Measurements from ENCODE around the gene TBC1D10A. TPM values are rescaled to one million over a fixed set of nuclear protein-coding genes. Genes with fewer than 3 reads are reported as not detected.
"Not testable (repeated sequence)": the region's sequence is repeated elsewhere in the genome, so short reads cannot be mapped to it uniquely, and the experiment has no call there.

The TBC1D10A gene
- total RNA-seq, 1 donor from 2014 or later = 6.9 TPM

DNA sequence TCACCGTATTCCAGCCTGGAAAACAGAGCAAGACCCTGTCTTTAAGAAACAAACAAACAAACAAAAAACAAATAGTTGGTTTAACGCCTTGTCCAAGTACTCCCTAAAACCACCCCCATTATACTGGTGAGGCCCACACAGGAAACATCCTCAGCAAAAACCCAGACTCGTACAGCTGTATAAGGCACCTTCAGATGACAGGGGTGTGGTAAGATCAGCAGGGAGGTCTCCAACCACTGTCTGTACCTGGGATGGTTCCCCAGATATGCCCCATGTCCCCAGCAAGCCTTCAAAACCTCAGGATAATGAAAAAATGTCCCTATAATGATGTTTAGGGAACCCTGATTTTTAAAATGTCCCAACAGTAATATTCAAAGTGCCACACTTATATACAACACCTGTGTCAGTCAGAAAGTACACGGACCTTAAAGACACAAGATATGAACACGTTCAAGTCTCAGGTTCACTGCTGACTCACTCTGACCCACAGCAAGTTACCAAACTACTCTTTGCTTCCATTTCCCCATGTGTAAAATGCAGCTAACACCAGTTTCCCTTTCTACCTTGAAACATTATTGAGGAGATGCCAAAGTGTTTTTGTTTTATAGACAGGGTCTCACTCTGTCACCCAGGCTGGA lies 20.6 kb upstream of the TBC1D10A start:
- DNase-seq (ENCODE audit: low read depth, low spot score) = no peak

DNA sequence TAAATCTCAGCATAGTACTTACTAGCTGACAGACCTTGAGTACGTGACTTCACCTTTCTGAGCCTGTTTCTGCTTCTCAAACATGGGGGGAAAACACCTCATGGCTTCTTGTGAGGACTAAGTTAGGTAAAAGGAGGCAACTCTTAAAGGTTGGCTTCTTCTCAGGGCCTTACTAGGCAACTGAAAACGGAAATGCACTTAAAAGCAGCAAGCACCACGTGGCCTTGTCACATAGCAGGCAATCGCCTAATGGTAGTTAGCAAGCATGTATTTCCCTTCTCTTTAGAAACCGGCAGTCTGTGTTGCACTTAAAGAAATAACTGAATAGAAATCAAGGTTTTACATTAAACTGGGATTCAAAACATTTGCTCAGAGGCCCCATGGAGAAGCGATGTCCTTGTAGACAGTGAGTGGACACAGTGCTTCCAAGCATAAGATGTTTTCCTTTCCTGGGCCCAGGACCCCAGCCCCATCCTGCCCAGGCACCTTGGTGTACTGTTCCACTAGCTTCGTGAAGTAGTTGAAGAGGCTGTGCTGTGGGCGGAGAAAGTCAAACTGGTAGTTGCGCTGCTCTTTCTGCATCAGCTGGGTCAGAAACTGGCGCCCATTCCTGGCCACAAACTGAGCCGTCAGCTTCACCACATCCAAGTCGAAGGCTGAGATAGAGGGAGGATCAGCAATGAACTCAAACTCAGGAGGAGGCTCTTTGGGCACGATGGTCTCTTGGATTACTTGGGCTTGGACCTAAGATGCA lies 17.9 kb upstream of the TBC1D10A start:
- no peak for DNase-seq (ENCODE audit: low read depth, low spot score)

DNA sequence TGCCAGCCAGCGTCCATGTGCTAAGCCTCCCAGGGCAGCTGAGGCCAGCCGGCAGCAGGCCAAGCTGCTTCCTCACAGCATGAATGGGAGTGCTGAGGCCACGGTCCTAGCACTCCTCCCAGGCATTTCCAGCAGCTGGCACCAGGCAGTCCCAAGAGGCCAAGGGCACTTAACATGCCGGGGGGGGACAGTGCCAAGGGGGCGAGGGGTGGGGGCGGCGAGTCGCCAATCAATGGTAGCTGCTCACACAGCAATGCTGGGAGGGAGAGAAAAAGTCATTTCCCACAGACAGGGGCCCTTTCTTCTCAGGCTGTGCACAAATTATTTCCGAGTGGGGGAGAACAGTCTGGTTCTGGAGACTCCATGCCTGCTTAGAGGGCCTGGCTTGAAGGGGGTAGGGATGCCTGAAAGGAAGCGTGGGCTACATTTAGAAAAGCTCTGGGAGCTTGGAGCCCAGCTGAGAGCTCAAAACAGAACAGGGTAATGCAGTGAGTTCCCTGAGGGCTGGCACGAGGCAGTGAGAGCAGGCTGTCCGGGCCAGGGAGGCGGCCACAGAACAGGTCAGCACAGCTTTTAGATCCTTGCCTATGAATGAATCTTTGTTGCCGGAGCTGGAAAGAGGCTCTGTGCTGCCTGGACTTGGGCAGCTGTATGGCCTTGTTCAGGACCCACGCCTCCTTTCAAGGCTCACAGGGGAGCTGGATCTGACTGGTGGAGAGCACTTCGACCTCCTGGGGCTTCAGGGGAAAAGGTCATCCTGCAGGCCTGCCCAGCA lies 14.4 kb upstream of the TBC1D10A start:
- DNase-seq (ENCODE audit: low read depth, low spot score) = no peak

DNA sequence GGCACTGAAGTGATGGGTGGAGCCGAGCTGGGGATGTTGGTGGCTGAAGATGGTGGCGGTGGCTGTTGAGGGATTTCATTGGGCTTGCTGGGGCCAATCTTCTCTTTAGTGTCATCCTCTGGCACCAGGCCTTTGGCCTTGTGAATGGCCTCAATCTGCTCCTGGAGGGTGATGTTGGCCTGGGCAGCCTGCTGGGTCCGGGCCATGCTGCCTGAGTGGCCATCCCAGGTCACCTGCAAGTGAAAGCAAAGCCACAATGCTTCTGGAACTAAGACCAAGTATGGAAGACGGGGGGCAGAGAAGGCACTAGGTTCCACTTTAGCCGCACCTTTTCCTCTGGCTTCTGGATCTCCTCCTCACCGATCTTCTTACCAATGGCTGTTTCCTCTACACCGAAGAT lies 12.1 kb upstream of the TBC1D10A start:
- no peak for DNase-seq (ENCODE audit: low read depth, low spot score)

DNA sequence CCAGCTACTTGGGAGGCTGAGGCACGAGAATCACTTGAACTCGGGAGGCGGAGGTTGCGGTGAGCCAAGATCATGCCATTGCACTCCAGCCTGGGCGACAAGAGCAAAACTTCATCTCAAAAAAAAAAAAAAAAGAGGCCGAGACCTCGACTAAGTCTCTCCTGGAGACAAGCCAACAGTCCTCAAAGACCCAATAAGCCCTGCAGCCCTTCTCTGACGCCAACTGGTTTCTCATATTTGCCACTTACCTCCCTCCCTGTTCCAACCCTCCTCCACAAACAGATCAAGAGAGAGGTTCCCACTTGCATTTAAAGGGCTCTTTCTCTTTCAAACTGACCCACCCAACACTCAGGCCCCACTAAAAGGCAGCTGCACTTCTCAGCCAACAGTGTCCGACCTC lies 11.6 kb upstream of the TBC1D10A start:
- DNase-seq (ENCODE audit: low read depth, low spot score) = not testable (repeated sequence)

DNA sequence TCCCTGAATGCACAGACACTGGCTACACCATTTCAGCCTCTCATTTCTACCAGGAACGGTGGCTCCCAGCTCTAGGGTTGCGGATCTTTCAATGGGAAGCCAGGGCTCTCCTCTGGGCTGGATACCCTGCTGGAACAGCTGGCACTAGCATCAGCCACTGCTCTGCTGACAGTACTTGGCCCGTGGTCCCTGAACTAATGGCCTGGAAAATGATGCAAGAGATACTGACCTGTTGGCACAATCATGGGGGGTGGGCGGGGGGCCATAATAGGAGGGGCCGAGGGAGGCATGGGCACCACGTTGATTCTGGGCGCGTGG lies 10.7 kb upstream of the TBC1D10A start:
- no peak for DNase-seq (ENCODE audit: low read depth, low spot score)

DNA sequence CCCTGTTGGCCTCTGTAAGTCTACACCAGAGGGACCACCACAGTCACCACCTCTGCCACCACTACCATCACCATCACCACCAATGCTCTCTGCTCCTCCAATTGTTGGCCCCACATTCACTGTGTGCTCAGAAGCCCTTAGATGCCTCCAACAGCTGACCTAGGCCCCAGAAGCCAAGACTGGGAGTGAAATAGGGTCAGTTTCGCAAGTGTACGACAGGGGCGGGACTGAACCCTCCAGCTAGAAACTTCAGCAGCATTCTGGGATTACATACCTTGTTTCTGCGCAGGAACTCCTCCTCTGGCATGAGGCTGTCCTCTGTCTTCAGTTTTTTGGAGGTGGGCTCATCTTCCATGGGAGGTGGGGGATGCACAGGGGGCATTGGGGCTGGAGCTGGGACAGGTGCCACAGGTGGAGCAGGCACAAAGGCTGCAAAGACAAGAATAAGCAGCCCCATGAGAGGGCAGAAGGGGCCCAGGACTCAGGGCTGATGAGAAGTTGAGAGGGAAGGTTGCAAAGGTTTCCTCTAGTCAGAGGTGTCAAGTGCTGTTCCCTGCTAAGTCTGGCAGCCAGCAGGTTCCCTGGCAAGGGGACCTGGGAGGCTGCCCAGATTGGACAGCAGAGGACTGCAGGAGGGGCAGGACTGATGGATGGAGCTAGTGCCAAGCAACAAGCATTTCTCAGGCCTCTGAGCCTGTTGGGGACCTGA lies 10.2 kb upstream of the TBC1D10A start:
- DNase-seq (ENCODE audit: low read depth, low spot score) = no peak

DNA sequence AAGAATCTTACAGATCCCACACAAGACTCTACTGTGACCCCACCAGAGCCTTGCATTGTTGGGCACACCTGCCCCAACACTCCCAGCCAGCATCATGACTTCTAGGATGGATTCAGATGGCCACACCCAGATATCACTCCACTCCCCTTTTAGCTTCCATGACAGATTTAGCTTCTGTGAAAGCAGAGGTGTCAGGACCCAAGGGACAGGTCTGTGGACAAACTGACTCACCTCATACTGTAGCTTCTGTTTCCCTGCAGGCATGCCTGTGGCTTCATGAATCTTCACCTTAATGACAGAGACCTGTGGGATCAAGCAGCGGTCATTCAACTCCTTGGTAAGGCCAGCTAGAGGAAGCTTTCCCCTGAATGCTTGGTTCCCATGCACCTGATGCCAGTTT lies 8.5 kb upstream of the TBC1D10A start:
- DNase-seq (ENCODE audit: low read depth, low spot score) = no peak

DNA sequence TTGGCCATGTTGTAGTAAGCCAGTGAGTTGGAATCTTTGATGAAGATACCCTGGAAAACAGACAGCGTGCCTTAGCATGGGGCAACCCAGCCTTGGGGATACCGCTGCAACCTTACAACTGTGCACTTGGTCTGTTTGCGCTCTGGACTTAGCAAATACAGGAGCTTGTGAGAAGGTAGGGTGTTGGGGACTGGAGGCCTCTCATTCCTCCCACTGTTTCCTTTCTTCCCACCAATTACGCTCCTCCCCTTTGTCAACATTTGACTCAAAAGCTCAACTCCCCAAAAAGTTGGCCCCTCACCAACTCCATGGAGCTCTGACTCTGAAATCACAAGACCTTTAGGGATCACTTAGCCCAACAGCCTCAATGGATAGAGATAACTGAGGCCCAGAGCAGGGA lies 7.9 kb upstream of the TBC1D10A start:
- no peak for DNase-seq (ENCODE audit: low read depth, low spot score)

DNA sequence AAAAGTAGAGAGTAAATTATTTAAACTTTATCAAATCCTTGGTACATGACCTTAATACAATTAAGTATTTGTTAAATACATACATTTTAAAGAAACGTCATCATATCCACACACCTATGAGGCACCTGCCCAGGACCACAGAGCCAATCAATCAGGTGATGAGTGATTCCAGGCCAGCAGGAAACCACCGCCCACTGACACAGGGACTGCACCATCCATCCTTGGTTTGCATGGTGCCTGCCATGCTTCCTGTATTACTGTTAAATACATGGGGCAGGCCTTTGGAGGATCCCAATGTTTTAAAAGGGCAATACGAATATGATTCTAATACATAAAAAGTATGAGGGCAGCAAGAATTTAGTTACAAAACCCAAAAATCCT lies 7.0 kb upstream of the TBC1D10A start:
- no peak for DNase-seq (ENCODE audit: low read depth, low spot score)

DNA sequence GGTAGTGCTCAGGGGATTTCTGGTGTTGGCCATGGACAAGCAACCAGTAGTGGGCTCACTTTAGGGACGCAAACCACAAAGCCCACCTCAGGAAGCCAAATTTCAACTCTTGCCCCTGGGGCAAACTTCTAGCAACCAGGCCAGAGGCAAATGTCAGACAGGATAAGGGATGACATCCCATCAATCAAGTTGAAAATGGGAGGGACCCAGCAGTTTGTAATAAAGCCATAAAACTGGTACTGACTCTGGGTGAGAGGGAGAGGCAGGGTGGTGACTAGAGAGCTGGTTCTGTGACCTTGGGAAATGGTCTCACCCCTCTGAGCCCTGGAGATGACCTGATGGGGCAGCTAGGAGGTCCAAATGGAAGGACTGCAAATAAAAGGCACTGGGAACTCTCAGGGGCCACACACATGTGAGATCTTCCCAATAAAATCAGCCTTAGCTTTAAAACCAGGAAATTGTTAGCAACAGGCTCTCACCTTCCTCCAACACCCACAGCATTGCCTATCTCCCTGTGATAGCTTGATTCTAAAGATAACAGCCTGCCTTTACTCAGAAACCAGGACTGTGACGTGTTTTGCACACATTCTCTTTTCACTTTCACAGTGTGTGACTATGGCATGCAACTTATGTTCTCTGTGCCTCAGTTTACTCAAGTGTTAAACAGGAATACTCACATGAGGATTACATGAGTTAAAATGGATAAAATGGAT lies 6.4 kb upstream of the TBC1D10A start:
- no peak for DNase-seq (ENCODE audit: low read depth, low spot score)

DNA sequence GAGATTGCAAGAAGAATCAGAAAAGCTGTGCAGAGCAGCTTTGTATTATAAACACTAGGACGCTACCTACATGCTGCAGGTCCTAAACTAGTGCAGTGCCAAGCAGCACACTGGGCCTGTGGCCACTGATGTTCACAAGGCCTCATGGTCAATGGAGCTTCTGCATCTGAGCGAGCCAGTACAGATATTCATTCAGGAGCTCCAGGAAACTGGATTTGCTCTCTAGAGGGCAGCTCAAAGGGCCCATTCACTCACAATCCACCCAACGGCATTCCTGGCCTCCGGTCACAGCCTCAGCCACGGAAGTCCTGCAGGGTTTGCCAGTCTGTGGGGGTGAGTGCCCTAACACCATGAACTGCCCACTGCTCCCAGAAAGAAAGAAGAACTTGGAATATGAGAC lies 5.8 kb upstream of the TBC1D10A start:
- no peak for DNase-seq (ENCODE audit: low read depth, low spot score)

DNA sequence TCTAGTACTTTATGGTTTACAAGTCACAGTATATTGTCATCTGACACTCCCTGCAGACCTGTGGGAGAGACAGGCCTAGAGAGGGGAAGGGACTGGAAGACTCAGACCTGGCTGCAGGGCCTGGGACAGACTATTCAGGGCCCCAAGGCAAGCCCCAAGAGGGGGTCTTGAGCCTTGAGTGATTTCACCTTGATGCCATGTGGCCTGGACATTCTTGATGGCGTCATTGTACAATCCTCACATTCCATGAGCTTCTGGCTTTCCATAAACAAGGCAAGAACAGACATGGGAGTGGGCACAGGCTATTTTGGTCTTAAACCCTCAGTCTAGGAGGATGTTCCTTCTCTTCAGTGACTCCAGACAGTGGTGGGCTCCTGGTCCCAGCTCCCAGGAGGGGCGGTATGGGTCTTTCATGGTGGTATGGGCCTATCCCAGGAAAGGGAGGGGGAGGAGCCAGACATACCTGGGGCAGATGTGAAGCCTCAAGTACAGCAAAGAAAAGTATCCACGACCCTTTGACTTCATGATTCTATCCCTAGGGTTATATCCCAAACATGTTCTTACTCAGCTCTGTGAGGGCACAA lies 1.8 kb upstream of the TBC1D10A start:
- no peak for DNase-seq (ENCODE audit: low read depth, low spot score)

DNA sequence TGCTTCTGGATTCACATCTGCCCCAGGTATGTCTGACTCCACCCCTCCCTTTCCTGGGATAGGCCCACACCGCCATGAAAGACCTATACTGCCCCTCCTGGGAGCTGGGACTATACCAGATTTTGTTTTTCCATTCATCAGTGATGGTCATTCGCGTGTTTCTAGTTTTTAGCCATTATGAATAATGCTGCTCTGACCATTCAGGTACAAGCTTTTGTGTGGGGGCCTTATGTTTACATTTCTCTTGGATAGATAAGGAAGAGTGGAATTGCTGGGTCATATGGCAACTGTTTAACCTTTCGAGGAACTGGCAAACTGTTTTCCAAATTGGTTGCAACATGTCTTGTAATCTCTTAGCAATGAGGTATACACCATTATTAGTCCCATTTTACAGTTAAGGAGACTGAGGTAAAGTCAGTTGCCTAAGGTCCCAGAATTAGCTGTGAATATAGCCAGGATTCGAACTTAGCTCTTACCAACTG lies 1.2 kb upstream of the TBC1D10A start:
- DNase-seq (ENCODE audit: low read depth, low spot score) = no peak

DNA sequence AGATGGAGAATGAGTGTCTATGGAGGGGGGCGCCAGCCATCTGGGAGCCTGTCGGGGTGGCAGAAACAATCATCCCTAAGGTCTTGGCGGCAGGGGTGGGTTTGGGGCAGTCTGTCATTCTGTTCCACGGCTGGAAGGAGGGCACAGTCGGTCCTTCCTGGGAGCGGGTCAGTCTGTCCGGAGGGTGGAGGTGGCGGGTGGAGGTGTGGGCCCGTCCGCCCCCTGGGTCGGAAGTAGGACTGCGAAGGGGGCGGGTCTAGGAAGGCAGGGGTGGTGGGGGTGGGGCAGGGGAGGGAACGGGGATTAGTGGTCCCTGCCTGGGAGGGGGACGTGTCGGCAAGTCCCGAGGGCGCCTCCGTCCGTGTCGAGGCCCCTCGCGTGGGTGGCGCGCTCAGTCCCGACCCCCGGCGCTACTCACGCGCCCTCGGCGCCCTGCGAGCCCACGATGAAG lies 461 bp downstream of the TBC1D10A start:
- DNase-seq (ENCODE audit: low read depth, low spot score) = no peak

DNA sequence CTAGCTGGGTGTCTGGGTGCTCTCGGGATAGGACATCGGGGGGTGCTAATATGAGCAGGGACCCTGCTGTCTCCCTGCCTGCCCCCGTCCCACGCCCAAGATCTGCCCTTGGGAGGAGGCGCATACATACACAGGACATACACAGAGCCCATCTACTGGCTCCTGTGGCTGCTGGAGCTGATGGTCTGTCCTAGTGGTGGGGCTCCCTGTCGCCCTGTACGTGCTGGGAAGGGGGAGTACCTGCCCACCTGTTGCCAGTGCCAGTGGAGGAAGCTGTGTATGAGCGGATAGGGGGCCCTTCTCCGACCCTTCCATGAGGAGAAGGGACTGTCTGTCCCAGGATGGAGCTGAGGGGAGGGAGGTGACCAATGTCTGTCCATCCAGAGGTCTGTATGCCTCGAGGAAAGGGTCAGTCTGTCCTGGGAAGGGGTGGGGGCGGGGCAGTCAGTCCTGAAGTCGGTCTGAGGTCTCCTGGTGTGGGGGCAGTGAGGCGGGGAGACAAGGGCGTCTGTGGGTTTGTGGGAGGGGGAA lies 952 bp downstream of the TBC1D10A start:
- no peak for DNase-seq (ENCODE audit: low read depth, low spot score)

DNA sequence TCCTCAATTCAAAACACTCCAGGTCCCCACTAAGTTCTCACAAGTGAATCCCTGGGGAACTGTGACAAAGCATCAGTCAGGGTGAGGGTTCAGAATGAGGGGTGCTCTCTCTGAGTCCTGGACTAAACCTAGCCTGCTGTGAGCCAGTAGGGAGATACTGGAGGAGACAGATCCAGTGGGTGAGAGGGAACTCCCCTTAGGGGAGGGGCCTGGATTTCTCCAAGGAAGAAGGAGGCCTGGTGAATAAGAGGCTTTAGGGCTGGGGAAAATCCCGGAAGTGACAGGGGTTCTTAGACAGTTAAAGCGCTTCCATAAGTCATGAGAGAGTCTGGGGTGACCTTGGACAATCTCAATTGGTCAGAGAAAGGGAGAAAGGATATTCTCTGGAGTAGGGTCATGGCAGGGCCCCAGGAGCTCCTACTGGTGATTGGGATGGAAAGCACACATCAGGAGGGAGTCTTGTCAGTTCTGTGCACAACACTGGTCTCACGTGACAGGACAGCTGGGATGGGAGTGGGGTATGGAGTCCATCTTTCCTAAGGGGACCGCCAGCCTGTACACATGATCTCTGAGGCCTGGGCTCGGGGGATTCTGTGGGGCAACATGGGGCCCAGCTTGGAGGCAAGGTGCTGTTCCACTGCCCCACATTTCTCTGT lies 1.5 kb downstream of the TBC1D10A start:
- no peak for DNase-seq (ENCODE audit: low read depth, low spot score)

DNA sequence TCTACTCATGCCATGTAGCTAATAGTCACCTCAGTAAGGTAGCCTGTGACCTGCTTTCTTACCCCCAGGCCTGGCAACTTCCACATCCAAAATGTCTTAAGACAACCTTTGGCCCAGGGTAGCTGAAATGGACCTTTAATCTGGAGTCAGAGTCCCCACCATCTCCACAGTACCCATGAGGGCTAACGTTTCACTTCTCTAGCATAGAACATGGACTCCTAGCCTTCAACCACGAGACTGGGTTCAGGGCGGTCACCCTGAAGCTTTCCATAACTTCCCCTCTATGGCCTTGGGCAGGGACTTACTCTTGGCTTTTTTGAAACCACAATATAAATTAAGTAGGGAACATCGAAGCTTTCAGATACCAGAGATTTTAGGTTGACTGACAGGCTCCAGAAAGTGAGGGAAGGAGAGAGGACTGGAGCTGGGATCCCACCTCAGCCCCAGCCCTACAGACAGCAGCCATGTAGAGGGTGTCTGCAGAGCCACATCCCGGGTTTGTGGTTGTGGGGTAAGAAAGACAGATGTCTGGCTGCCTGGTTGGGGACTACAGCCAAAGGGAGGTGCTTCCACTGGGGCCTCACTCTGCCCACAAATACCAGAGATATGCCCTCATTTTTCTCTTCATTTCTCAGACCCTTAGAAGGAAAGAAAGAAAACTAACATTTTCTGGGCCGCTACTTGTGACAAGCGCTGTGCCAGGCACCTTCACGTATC lies 2.6 kb downstream of the TBC1D10A start:
- DNase-seq (ENCODE audit: low read depth, low spot score) = no peak

DNA sequence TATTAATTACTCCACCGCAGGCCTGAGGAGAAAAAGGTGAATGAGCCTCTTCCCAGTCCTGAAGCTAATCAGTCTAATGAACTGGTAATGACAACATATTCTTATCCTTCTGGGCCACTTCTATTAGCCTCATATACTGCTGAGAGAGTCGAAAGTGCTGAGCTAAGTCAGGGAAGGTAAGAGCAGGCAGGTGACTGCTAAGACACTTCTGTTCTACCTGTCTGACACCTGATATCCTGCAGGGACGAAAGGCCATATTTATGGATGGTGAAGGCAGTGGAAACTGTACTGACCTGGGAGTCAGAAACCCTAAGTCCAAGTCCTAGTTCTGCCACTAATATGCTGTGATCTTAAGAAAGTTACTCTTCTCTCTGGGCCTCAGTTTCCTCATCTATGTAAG lies 3.5 kb downstream of the TBC1D10A start:
- no peak for DNase-seq (ENCODE audit: low read depth, low spot score)

All from pulmonary artery endothelial cell (primary cell).